ENCODE measurements around the gene RGS16. TPM values are rescaled to one million over a fixed set of nuclear protein-coding genes. Genes with fewer than 3 reads are reported as not detected.

The RGS16 gene
- total and polyA plus RNA-seq, 9 of the 15 experiments (the other 6 are each of a cell fraction or from before 2014, with no cell fraction given), result 0.07 to 0.55 (median 0.36) TPM

- TF ChIP-seq RBFOX2 (IDR thresholded peaks at IDR 0.05; ENCODE audit: low read depth, low read length) (peak; percentile 70), DDX20 (tag; IDR thresholded peaks at IDR 0.05; ENCODE audit: low read depth) (no peak), ELK3 (CRISPR knock-in tag; IDR thresholded peaks at IDR 0.05) (peak; percentile 24; the same call in 1 of the 2 replicates), RREB1 (CRISPR knock-in tag; IDR thresholded peaks at IDR 0.05) (peak; percentile 65; the same call in 1 of the 2 replicates), ASH1L (IDR thresholded peaks at IDR 0.05; ENCODE audit: borderline replicate concordance, low read depth, partially characterized antibody) (peak; percentile 40), ZNF436 (CRISPR knock-in tag; IDR thresholded peaks at IDR 0.05) (0 out of 2 replicates have a peak, but pooled peaks have one; percentile 6), ZMIZ1 (IDR thresholded peaks at IDR 0.05; ENCODE audit: low read depth in 2 of 2, low read length in 2 of 2) (no peak), CBFA2T3 (IDR thresholded peaks at IDR 0.05) (no peak), THRB (CRISPR knock-in tag; conservative IDR thresholded peaks at IDR 0.05) (0 out of 2 replicates have a peak, but pooled peaks have one; percentile 18), NCOR1 (IDR thresholded peaks at IDR 0.05) (no peak), ZNF395 (CRISPR knock-in tag; IDR thresholded peaks at IDR 0.05) (no peak), BACH1 (tag; IDR thresholded peaks at IDR 0.05) (peak; percentile 45; the same call in 1 of the 2 replicates)
Measured at GRCh38 chr1:182588500-182589396, 15.4 kb downstream of the RGS16 start, which contains the start of gene RNASEL (continued).

All from K562 (cell line).